GM23338 (cell line): ENCODE results near the gene KCNJ10. TPM values are rescaled to one million over a fixed set of nuclear protein-coding genes. Genes with fewer than 3 reads are reported as not detected.

ENCODE experiments used
- ATAC-seq: fragments of 200-7000 bp; cut with Tn5 transposase; 3 replicates; pipeline ENCODE4 v1.9.1; 2020
- DNase-seq: peaks from one replicate; pipeline ENCODE4 v3.0.0-alpha.2; 2015; ENCODE audit warnings: low spot score
- H2AFZ ChIP-seq: fragments of 200-600 bp; sonication (generic); 2 replicates; pipeline ENCODE4 v1.8.0; 2016; ENCODE audit warnings: antibody characterized with exemption, mild to moderate bottlenecking, moderate library complexity
- H3F3A ChIP-seq: fragments of 200-600 bp; sonication (generic); replicated peaks from 2 replicates; pipeline ENCODE4 v1.8.0; 2017; ENCODE audit warnings: antibody characterized with exemption, mixed run types, low read depth
- H3K27ac ChIP-seq: fragments of 200-600 bp; sonication (generic); 2 replicates; pipeline ENCODE4 v1.6.1; 2016; ENCODE audit warnings: low read depth
- H3K27me3 ChIP-seq: fragments of 200-600 bp; sonication (generic); 2 replicates; pipeline ENCODE4 v1.8.0; 2016; ENCODE audit warnings: mild to moderate bottlenecking, mixed run types, moderate library complexity; ENCODE audit not compliant: insufficient read depth
- H3K36me3 ChIP-seq: fragments of 200-600 bp; sonication (generic); 2 replicates; pipeline ENCODE4 v1.8.0; 2016; ENCODE audit warnings: mild to moderate bottlenecking; ENCODE audit not compliant: insufficient read depth
- H3K4me1 ChIP-seq: fragments of 200-600 bp; sonication (generic); 2 replicates; pipeline ENCODE4 v1.8.0; 2016; ENCODE audit warnings: mild to moderate bottlenecking, moderate library complexity; ENCODE audit not compliant: insufficient read depth
- H3K4me2 ChIP-seq: fragments of 200-600 bp; sonication (generic); 2 replicates; pipeline ENCODE4 v1.7.1; 2017; ENCODE audit warnings: mixed run types
- H3K4me3 ChIP-seq: fragments of 200-600 bp; sonication (generic); 2 replicates; pipeline ENCODE4 v1.6.1; 2016; ENCODE audit warnings: mixed run types
- H3K79me2 ChIP-seq: fragments of 200-600 bp; sonication (generic); replicated peaks from 2 replicates; pipeline ENCODE4 v1.8.0; 2017; ENCODE audit warnings: mild to moderate bottlenecking; ENCODE audit not compliant: insufficient read depth
- H3K9me2 ChIP-seq: fragments of 200-600 bp; sonication (generic); 2 replicates; pipeline ENCODE4 v1.8.0; 2017; ENCODE audit not compliant: insufficient read depth
- H4K20me1 ChIP-seq: fragments of 200-600 bp; sonication (generic); replicated peaks from 2 replicates; pipeline ENCODE4 v1.8.0; 2017; ENCODE audit warnings: mild to moderate bottlenecking; ENCODE audit not compliant: insufficient read depth
- H3K27ac Mint-ChIP-seq: 2 replicates; pipeline ENCODE4 v1.8.0; 2020; ENCODE audit warnings: inconsistent platforms, mild to moderate bottlenecking, moderate library complexity, mixed read lengths
- H3K27me3 Mint-ChIP-seq: 3 replicates; pipeline ENCODE4 v1.8.0; 2022; ENCODE audit warnings: low read depth, mild to moderate bottlenecking, moderate library complexity, mixed read lengths, inconsistent platforms; ENCODE audit not compliant: insufficient read depth, poor library complexity
- H3K36me3 Mint-ChIP-seq: 3 replicates; pipeline ENCODE4 v1.8.0; 2021; ENCODE audit warnings: low read depth, mild to moderate bottlenecking, inconsistent platforms, moderate library complexity, mixed read lengths
- H3K4me1 Mint-ChIP-seq: 3 replicates; pipeline ENCODE4 v1.8.0; 2020; ENCODE audit warnings: mild to moderate bottlenecking, inconsistent platforms, mixed read lengths
- H3K4me3 Mint-ChIP-seq: 3 replicates; pipeline ENCODE4 v1.8.0; 2021; ENCODE audit warnings: moderate library complexity, mild to moderate bottlenecking, inconsistent platforms, mixed read lengths
- H3K9me3 Mint-ChIP-seq: 3 replicates; pipeline ENCODE4 v1.8.0; 2020; ENCODE audit warnings: moderate library complexity, mild to moderate bottlenecking, inconsistent platforms, mixed read lengths
- CREB1 ChIP-seq: fragments of 250-450 bp; sonication (Bioruptor Pico); IDR thresholded peaks from 2 replicates; pipeline ENCODE4 v1.5.0; 2020; ENCODE audit warnings: low read depth, mild to moderate bottlenecking, moderate library complexity
- CTCF ChIP-seq, 2 experiments: fragments of 200-600 bp in 1 of 2; sonication (generic) in 1 of 2; conservative IDR thresholded peaks; 2 replicates each; pipeline versions ENCODE4 v1.5.1 to v1.6.1; 2016 to 2017; ENCODE audit warnings: antibody characterized with exemption in 2 of 2, low read depth in 2 of 2, mild to moderate bottlenecking in 2 of 2, moderate library complexity in 1 of 2
- ETS1 ChIP-seq: IDR thresholded peaks from 2 replicates; pipeline ENCODE4 v1.6.1; 2016; ENCODE audit warnings: antibody characterized with exemption
- EZH2 ChIP-seq: fragments of 200-600 bp; sonication (generic); IDR thresholded peaks from one replicate; pipeline ENCODE4 v1.8.0; 2017; ENCODE audit warnings: antibody characterized with exemption, mild to moderate bottlenecking, low read depth; ENCODE audit not compliant: unreplicated experiment
- EZH2phosphoT487 ChIP-seq: fragments of 200-600 bp; sonication (generic); IDR thresholded peaks from one replicate; pipeline ENCODE4 v1.8.1; 2018; ENCODE audit warnings: antibody characterized with exemption; ENCODE audit not compliant: unreplicated experiment
- JUNB ChIP-seq: IDR thresholded peaks from one replicate; pipeline ENCODE4 v1.6.1; 2016; ENCODE audit warnings: antibody characterized with exemption; ENCODE audit not compliant: unreplicated experiment
- NANOG ChIP-seq: IDR thresholded peaks from 2 replicates; pipeline ENCODE4 v1.6.1; 2016; ENCODE audit warnings: antibody characterized with exemption, borderline replicate concordance
- POLR2AphosphoS5 ChIP-seq: IDR thresholded peaks from 2 replicates; pipeline ENCODE4 v1.6.1; 2016; ENCODE audit warnings: antibody characterized with exemption, low read depth
- REST ChIP-seq: IDR thresholded peaks from one replicate; pipeline ENCODE4 v1.6.1; 2018; ENCODE audit warnings: antibody characterized with exemption; ENCODE audit not compliant: unreplicated experiment
- STAT1 ChIP-seq: IDR thresholded peaks from one replicate; pipeline ENCODE4 v1.6.1; 2016; ENCODE audit warnings: antibody characterized with exemption; ENCODE audit not compliant: unreplicated experiment
- ZNF114 ChIP-seq: fragments of 250-450 bp; sonication (Bioruptor Pico); IDR thresholded peaks from 2 replicates; pipeline ENCODE4 v1.5.0; 2020; ENCODE audit warnings: mild to moderate bottlenecking, moderate library complexity
- ZNF462 ChIP-seq: fragments of 250-450 bp; sonication (Bioruptor Pico); IDR thresholded peaks from 2 replicates; pipeline ENCODE4 v1.5.0; 2020; ENCODE audit warnings: mild to moderate bottlenecking, moderate library complexity
- polyA plus RNA-seq: library from polyadenylated mRNA; unstranded; fragments of >200 nt; fragmentation: Nextera tagmentation; extraction: Ambion mirVana; gene quantifications from 2 replicates; pipeline ENCODE4 v1.2.1, GENCODE V29; 2016
- total RNA-seq: library from RNA; depleted of rRNA; stranded (reverse); fragments of >200 nt; shearing (Covaris generic); gene quantifications from 2 replicates; pipeline ENCODE4 v1.2.3, GENCODE V29; 2014

Gene KCNJ10
- total and polyA plus RNA-seq, 2 experiments from 2014 or later, result 1.4 to 2.8 TPM

GRCh38 chr1:160043543-160043942 is 26.4 kb downstream of the KCNJ10 start (continued):
- TF ChIP-seq ZNF462 (no peak), CREB1 (CRISPR knock-in tag) (no peak), POLR2AphosphoS5 (no peak)

- Histone ChIP-seq H3K27ac (no peak overlapping the region), H3K36me3 (no peaks in the 10 kb centered on the region), H3K4me1 (no peaks in the 10 kb centered on the region), H3K4me3 (no peak overlapping the region), H4K20me1 (no peaks in the 10 kb centered on the region), H3K27me3 (peaks cover 7% of the 10 kb centered on the region; the same call in 1 of the 2 replicates), H3K4me2 (no peak overlapping the region), H3K9me2 (no peaks in the 10 kb centered on the region), H3F3A (no peaks in the 10 kb centered on the region), H2AFZ (no peak overlapping the region), H3K79me2 (no peaks in the 10 kb centered on the region)
- no peaks in the 10 kb centered on the region for H3K9me3 Mint-ChIP-seq
- H3K4me3 Mint-ChIP-seq, result no peak overlapping the region
- H3K27ac Mint-ChIP-seq, result no peak overlapping the region
- peaks cover 2% of the 10 kb centered on the region for H3K27me3 Mint-ChIP-seq
- H3K36me3 Mint-ChIP-seq, result 0 out of 3 replicates have a peak, but pooled peaks cover 3% of the 10 kb centered on the region
- no peak for DNase-seq
- no peaks in the 10 kb centered on the region for H3K4me1 Mint-ChIP-seq
- ATAC-seq, result no peak
- no peak for TF ChIP-seq CREB1 (CRISPR knock-in tag)
- no peak for TF ChIP-seq REST
- TF ChIP-seq ETS1, result no peak
- no peak for TF ChIP-seq POLR2AphosphoS5
- TF ChIP-seq JUNB, result no peak
- no peak for TF ChIP-seq ZNF114 (CRISPR knock-in tag)
- no peak for TF ChIP-seq CTCF (conservative IDR thresholded peaks at IDR 0.05; ENCODE audit: low read depth in 2 of 2)
- no peak for TF ChIP-seq STAT1
- no peak for TF ChIP-seq EZH2phosphoT487
- no peak for TF ChIP-seq EZH2
- TF ChIP-seq NANOG, result no peak
These were observed 29.5 kb downstream of the KCNJ10 start for GRCh38 chr1:160040476-160040875.
